ENCODE results near the gene TRIM63.

TRIM63 gene

GRCh38 chr1:26053718-26054560, 13.5 kb downstream of the TRIM63 start:
- no peak for DNase-seq

- no peak for DNase-seq
Measured at GRCh38 chr1:26050248-26050640, 17.2 kb downstream of the TRIM63 start.

- DNase-seq: no peak
Measured at GRCh38 chr1:26049531-26050247, 17.7 kb downstream of the TRIM63 start.

GRCh38 chr1:26047278-26047874, 20.1 kb downstream of the TRIM63 start:
- DNase-seq: no peak

GRCh38 chr1:26046246-26047095, 21.0 kb downstream of the TRIM63 start:
- DNase-seq: no peak

GRCh38 chr1:26045722-26046245, 21.6 kb downstream of the TRIM63 start, which contains the start of gene SLC30A2:
TSS of gene SLC30A2 (minus strand) at chr1:26046118. CDS start at chr1:26045896, 222 bp downstream.
- no peak for DNase-seq

- DNase-seq: no peak
Measured at GRCh38 chr1:26044971-26045721, 22.3 kb downstream of the TRIM63 start.

GRCh38 chr1:26044414-26044813, 23.0 kb downstream of the TRIM63 start:
- no peak for DNase-seq

- DNase-seq: no peak
Measured at GRCh38 chr1:26043765-26044164, 23.7 kb downstream of the TRIM63 start.

- DNase-seq: no peak
Measured at GRCh38 chr1:26041978-26042377, 25.5 kb downstream of the TRIM63 start.

- no peak for DNase-seq
Measured at GRCh38 chr1:26041401-26041800, 26.0 kb downstream of the TRIM63 start.

GRCh38 chr1:26038904-26039303, 28.5 kb downstream of the TRIM63 start:
- no peak for DNase-seq

- no peak for DNase-seq
Measured at GRCh38 chr1:26038477-26038876, 29.0 kb downstream of the TRIM63 start.

GRCh38 chr1:26037904-26038303, 29.5 kb downstream of the TRIM63 start:
- no peak for DNase-seq

GRCh38 chr1:26036756-26037281, 30.6 kb downstream of the TRIM63 start:
- DNase-seq: no peak

- DNase-seq: peak; percentile 86
Measured at GRCh38 chr1:26035959-26036755, 31.3 kb downstream of the TRIM63 start.

- peak; percentile 93 for DNase-seq
Measured at GRCh38 chr1:26035203-26035958, 32.0 kb downstream of the TRIM63 start.

GRCh38 chr1:26034504-26035202, 32.8 kb downstream of the TRIM63 start:
- DNase-seq: no peak

All from right hindlimb (tissue), 1 donor.